Neural crest cell (in vitro differentiated cells): ENCODE data around the gene TK2. TPM values are rescaled to one million over a fixed set of nuclear protein-coding genes. Genes with fewer than 3 reads are reported as not detected.

Experiments
- DNase-seq: peaks from one replicate; pipeline ENCODE4 v3.0.0; 2021; ENCODE audit warnings: low read depth, mixed read lengths, low spot score
- H3K27ac Mint-ChIP-seq: one replicate; pipeline ENCODE4 v1.8.0; 2021; ENCODE audit warnings: mild to moderate bottlenecking, mixed read lengths; ENCODE audit not compliant: unreplicated experiment
- H3K27me3 Mint-ChIP-seq: 2 replicates; pipeline ENCODE4 v1.8.0; 2021; ENCODE audit warnings: low read depth, mild to moderate bottlenecking, mixed read lengths
- H3K36me3 Mint-ChIP-seq: 2 replicates; pipeline ENCODE4 v1.8.0; 2021; ENCODE audit warnings: low read depth, mild to moderate bottlenecking, mixed read lengths
- H3K4me1 Mint-ChIP-seq: 2 replicates; pipeline ENCODE4 v1.8.0; 2021; ENCODE audit warnings: mixed read lengths
- H3K4me3 Mint-ChIP-seq: one replicate; pipeline ENCODE4 v1.8.0; 2021; ENCODE audit warnings: mild to moderate bottlenecking, mixed read lengths
- H3K9me3 Mint-ChIP-seq: 2 replicates; pipeline ENCODE4 v1.8.0; 2021; ENCODE audit warnings: mixed read lengths
- CTCF ChIP-seq: fragments of 200-600 bp; sonication (generic); conservative IDR thresholded peaks from 2 replicates; pipeline ENCODE4 v1.5.0; 2021; ENCODE audit warnings: antibody characterized with exemption, mild to moderate bottlenecking
- total RNA-seq: library from RNA; stranded (reverse); gene quantifications from 2 replicates; pipeline ENCODE4 v1.2.1, GENCODE V29; 2021

TK2 gene
- total RNA-seq, 1 donor from 2014 or later = 16.3 TPM

GRCh38 chr16:66554495-66554894 is 4.6 kb upstream of the TK2 start:
- TF ChIP-seq CTCF = no peak
- Mint-ChIP-seq H3K4me3 (no peak overlapping the region), H3K4me1 (peaks cover 55% of the 10 kb centered on the region), H3K36me3 (peaks cover 22% of the 10 kb centered on the region), H3K27me3 (no peaks in the 10 kb centered on the region), H3K9me3 (peaks cover 3% of the 10 kb centered on the region), H3K27ac (no peak overlapping the region)
- no peak for DNase-seq

GRCh38 chr16:66554021-66554420 is 4.1 kb upstream of the TK2 start:
- Mint-ChIP-seq H3K4me1 (peaks cover 58% of the 10 kb centered on the region), H3K27me3 (no peaks in the 10 kb centered on the region), H3K36me3 (peaks cover 22% of the 10 kb centered on the region), H3K4me3 (no peak overlapping the region), H3K9me3 (peaks cover 3% of the 10 kb centered on the region), H3K27ac (no peak overlapping the region)
- DNase-seq = no peak
- no peak for TF ChIP-seq CTCF

- no peak for DNase-seq
- peaks cover 66% of the 10 kb centered on the region for H3K4me1 Mint-ChIP-seq
- TF ChIP-seq CTCF = no peak
- peaks cover 22% of the 10 kb centered on the region for H3K36me3 Mint-ChIP-seq
- H3K27ac Mint-ChIP-seq = no peak overlapping the region
- H3K9me3 Mint-ChIP-seq = peaks cover 3% of the 10 kb centered on the region
- peak overlapping the region; percentile 90 for H3K4me3 Mint-ChIP-seq
- H3K27me3 Mint-ChIP-seq = no peaks in the 10 kb centered on the region
These were observed 3.3 kb upstream of the TK2 start for GRCh38 chr16:66553223-66553622.

- Mint-ChIP-seq H3K4me3 (peak within 1 kb of the TSS; percentile 90), H3K27me3 (no peaks in the 10 kb centered on the region), H3K27ac (peak within 1 kb of the TSS; percentile 65), H3K4me1 (peaks cover 73% of the 10 kb centered on the region), H3K36me3 (peaks cover 21% of the 10 kb centered on the region), H3K9me3 (peaks cover 3% of the 10 kb centered on the region)
- TF ChIP-seq CTCF = no peak
- DNase-seq = peak; percentile 87
These were observed 2.6 kb upstream of the TK2 start, which contains the start of gene CKLF for GRCh38 chr16:66552286-66553177. TSS of gene CKLF (plus strand) at chr16:66552576. CDS start at chr16:66552716, 140 bp downstream.

- Mint-ChIP-seq H3K4me1 (peaks cover 77% of the 10 kb centered on the region), H3K27me3 (no peaks in the 10 kb centered on the region), H3K9me3 (peaks cover 3% of the 10 kb centered on the region), H3K27ac (peak overlapping the region; percentile 65), H3K4me3 (peak overlapping the region; percentile 90), H3K36me3 (peaks cover 18% of the 10 kb centered on the region)
- DNase-seq = no peak
- TF ChIP-seq CTCF = no peak
These were observed 1.9 kb upstream of the TK2 start for GRCh38 chr16:66551788-66552285.
